ENCODE data around the gene TSC1. TPM values are rescaled to one million over a fixed set of nuclear protein-coding genes. Genes with fewer than 3 reads are reported as not detected.

The TSC1 gene
- total and polyA plus RNA-seq, 2 donors (not counting 3 experiments of a cell fraction or from before 2014, with no cell fraction given): 43.9 to 51.2 TPM

- H3K9me3 ChIP-seq (replicated peaks; ENCODE audit: control insufficient read depth, insufficient read depth, low read length): no peaks in the 10 kb centered on the region
- H3K4me3 ChIP-seq (replicated peaks in 1 of 3; ENCODE audit: insufficient read depth in 1 of 3, low read depth in 1 of 3, low read length in 3 of 3): no peak overlapping the region
- H3K27ac ChIP-seq (ENCODE audit: insufficient read depth, low read depth, low read length): no peak overlapping the region
- DNase-seq (ENCODE audit: low read depth, low spot score): no peak
- no peaks in the 10 kb centered on the region for H3K36me3 ChIP-seq (ENCODE audit: control insufficient read depth in 2 of 2, extremely low read depth in 1 of 2, insufficient read depth in 2 of 2, low read length in 2 of 2)
- ChIA-PET CTCF (interaction anchor here (0.8 to 1.6 kb wide), 2 partner anchors 13 to 53 kb away, joined by 4 read pairs; no protein-coding TSS in a partner anchor), POLR2A (no interaction called here)
- no peaks in the 10 kb centered on the region for H3K27me3 ChIP-seq (ENCODE audit: control insufficient read depth in 2 of 2, insufficient read depth in 2 of 2, low read length in 2 of 2)
- no peak overlapping the region for H3K4me2 ChIP-seq (ENCODE audit: insufficient read depth, low read length)
- dilution Hi-C loops (cut with MboI; ENCODE audit: extremely low pct_ligation_motif_present, low sequenced_read_pairs) (no loop called here), intact Hi-C loops (cut with micrococcal nuclease) (no loop called here)
- H3K9ac ChIP-seq (replicated peaks; ENCODE audit: extremely low read depth, insufficient read depth, low read length): no peak overlapping the region
- BruUV-seq (replicated peaks): no TSS peak
- no peak for FAIRE-seq
- H4K20me1 ChIP-seq (replicated peaks; ENCODE audit: control insufficient read depth, extremely low read depth, insufficient read depth, low read length): no peaks in the 10 kb centered on the region
- no peak overlapping the region for H2AFZ ChIP-seq (ENCODE audit: low read depth, low read length)
- TF ChIP-seq MYC (IDR thresholded peaks at IDR 0.05; ENCODE audit: low read depth, low read length): no peak
- TF ChIP-seq JUN (IDR thresholded peaks at IDR 0.05; ENCODE audit: borderline replicate concordance, insufficient read depth, insufficient read length, low read depth): no peak
- TF ChIP-seq POLR2AphosphoS5 (IDR thresholded peaks at IDR 0.05; ENCODE audit: insufficient read depth, low read depth, low read length): no peak
- TF ChIP-seq CTCF (IDR thresholded peaks at IDR 0.05; ENCODE audit: extremely low read depth in 1 of 2, insufficient read depth in 1 of 2, low read depth in 1 of 2, low read length in 2 of 2): no peak
- no peak for TF ChIP-seq MAX (IDR thresholded peaks at IDR 0.05; ENCODE audit: insufficient read depth, insufficient read length)
- no peak for TF ChIP-seq GATA2 (IDR thresholded peaks at IDR 0.05; ENCODE audit: insufficient read depth, insufficient read length, low read depth, low read length)
- no peak for TF ChIP-seq POLR2A (IDR thresholded peaks at IDR 0.05; ENCODE audit: low read depth, low read length)
- TF ChIP-seq FOS (IDR thresholded peaks at IDR 0.05; ENCODE audit: borderline replicate concordance, insufficient read depth, low read length): no peak
- TF ChIP-seq EZH2 (IDR thresholded peaks at IDR 0.05; ENCODE audit: borderline replicate concordance, low read depth, low read length, severe bottlenecking): no peak
- H3K9me1 ChIP-seq (replicated peaks; ENCODE audit: control insufficient read depth, extremely low read depth, insufficient read depth, low read length): no peaks in the 10 kb centered on the region
- no peaks in the 10 kb centered on the region for H3K4me1 ChIP-seq (ENCODE audit: control insufficient read depth, extremely low read depth, insufficient read depth, low read length)
- H3K79me2 ChIP-seq (ENCODE audit: control insufficient read depth, insufficient read depth, low read length): no peaks in the 10 kb centered on the region
Observed at GRCh38 chr9:132849185-132849706, 95.2 kb downstream of the TSC1 start.
